Testis (tissue), 2 donors: ENCODE measurements around the gene BICC1.

Experiments
- CTCF ChIP-seq, 3 experiments: fragments of 450-650 bp in 2 of 3; fragments of 200-600 bp in 1 of 3; sonication (generic) in 1 of 3; IDR thresholded peaks; one replicate each; pipeline ENCODE4 v1.5.1; 2016 to 2019; ENCODE audit warnings: antibody characterized with exemption in 3 of 3, mild to moderate bottlenecking in 2 of 3, moderate library complexity in 1 of 3
- POLR2A ChIP-seq: fragments of 450-650 bp; IDR thresholded peaks from one replicate; pipeline ENCODE4 v1.6.1; 2017; ENCODE audit warnings: antibody characterized with exemption, mild to moderate bottlenecking, moderate library complexity

DNA sequence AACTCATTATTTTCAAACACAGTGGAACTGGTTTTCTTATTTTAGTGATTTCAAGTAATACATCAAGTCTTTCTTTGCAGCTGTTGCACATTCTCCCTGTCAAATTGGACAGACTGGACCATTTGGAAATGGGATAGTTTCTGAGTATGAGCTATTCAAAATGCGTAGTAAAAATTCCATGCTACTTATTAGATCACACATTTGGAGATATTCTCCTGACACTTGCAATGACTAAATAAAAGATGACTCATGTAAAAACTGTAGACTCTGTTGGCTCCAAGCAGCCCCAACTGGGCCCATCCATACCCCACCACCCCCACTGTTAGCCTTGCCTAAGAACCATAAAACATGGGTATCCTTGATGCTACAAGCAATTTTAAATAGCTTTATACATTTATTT, 25.9 kb upstream of the BICC1 start:
- no peak for TF ChIP-seq POLR2A
- no peak for TF ChIP-seq CTCF (IDR thresholded peaks at IDR 0.05)
